AG04450 (cell line): ENCODE measurements around the gene AQP11. TPM values are rescaled to one million over a fixed set of nuclear protein-coding genes. Genes with fewer than 3 reads are reported as not detected.
"Not testable (repeated sequence)": the region's sequence is repeated elsewhere in the genome, so short reads cannot be mapped to it uniquely, and the experiment has no call there.

Source experiments
- CTCF ChIA-PET: fragments of 300-600, 350-600 bp; formaldehyde crosslinking; extraction: SDS; loops from one replicate; lab custom pipeline; 2022; ENCODE audit warnings: antibody characterized with exemption, inconsistent platforms; lab: Charles Lee
- POLR2A ChIA-PET: fragments of 350-600 bp; formaldehyde crosslinking; extraction: SDS; loops from one replicate; lab custom pipeline; 2021; ENCODE audit warnings: antibody characterized with exemption, inconsistent platforms; lab: Yijun Ruan, JAX
- DNase-seq: peaks from one replicate; pipeline ENCODE4 v3.0.0-alpha.2; 2011; ENCODE audit warnings: low read depth, low spot score
- H3K27ac ChIP-seq: one replicate; pipeline ENCODE4 v1.5.1; 2012; ENCODE audit warnings: low read depth, low read length, control low read depth
- H3K27me3 ChIP-seq: one replicate; pipeline ENCODE4 v1.6.0; 2012; ENCODE audit warnings: low read length; ENCODE audit not compliant: control insufficient read depth, insufficient read depth
- H3K4me3 ChIP-seq: 2 replicates; pipeline ENCODE4 v1.5.1; 2011; ENCODE audit warnings: mild to moderate bottlenecking, low read depth, low read length, control low read depth
- H3K9me3 ChIP-seq: 2 replicates; pipeline ENCODE4 v1.5.1; 2012; ENCODE audit warnings: low read length; ENCODE audit not compliant: control insufficient read depth, insufficient read depth
- polyA plus RNA-seq: library from polyadenylated mRNA; depleted of rRNA; stranded (reverse); fragments of >200 nt; gene quantifications from 2 replicates; pipeline ENCODE4 v1.2.3, GENCODE V29; 2011
- TF ChIP-seq, protein P1 (sequence below): IDR thresholded peaks from 2 replicates; pipeline ENCODE4 v1.5.1; 2011; ENCODE audit warnings: low read depth, low read length, control low read depth, inconsistent platforms

Gene AQP11
- polyA plus RNA-seq, 1 experiment = 2.0 TPM

DNA sequence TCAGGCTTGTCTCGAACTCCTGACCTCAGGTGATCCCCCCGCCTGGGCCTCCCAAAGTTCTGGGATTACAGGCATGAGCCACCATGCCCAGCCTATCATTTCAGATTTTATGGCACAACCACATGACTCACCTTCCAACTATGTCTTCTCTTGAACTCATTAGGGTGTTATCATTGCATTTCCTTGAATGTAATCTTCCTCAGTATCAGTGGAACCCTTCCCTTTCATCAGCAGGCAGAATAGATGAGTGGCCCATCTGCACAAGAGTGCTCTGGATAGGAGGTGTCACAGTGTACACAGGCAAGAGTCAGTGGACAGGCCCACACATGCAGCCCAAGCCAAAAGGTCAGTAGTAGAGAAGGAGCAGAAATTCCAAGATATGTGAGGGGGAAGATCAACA is 29.1 kb upstream of the AQP11 start:
- peak; percentile 8 for DNase-seq
- Histone ChIP-seq H3K27ac (no peak overlapping the region), H3K4me3 (no peak overlapping the region), H3K27me3 (no peaks in the 10 kb centered on the region), H3K9me3 (no peaks in the 10 kb centered on the region)
- TF ChIP-seq, protein P1, sequence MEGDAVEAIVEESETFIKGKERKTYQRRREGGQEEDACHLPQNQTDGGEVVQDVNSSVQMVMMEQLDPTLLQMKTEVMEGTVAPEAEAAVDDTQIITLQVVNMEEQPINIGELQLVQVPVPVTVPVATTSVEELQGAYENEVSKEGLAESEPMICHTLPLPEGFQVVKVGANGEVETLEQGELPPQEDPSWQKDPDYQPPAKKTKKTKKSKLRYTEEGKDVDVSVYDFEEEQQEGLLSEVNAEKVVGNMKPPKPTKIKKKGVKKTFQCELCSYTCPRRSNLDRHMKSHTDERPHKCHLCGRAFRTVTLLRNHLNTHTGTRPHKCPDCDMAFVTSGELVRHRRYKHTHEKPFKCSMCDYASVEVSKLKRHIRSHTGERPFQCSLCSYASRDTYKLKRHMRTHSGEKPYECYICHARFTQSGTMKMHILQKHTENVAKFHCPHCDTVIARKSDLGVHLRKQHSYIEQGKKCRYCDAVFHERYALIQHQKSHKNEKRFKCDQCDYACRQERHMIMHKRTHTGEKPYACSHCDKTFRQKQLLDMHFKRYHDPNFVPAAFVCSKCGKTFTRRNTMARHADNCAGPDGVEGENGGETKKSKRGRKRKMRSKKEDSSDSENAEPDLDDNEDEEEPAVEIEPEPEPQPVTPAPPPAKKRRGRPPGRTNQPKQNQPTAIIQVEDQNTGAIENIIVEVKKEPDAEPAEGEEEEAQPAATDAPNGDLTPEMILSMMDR = no peak
- ChIA-PET POLR2A (no interaction called here), CTCF (interaction anchor here (3.9 kb wide), 1 partner anchor 12 kb away, joined by 17 read pairs; no protein-coding TSS in a partner anchor)

DNA sequence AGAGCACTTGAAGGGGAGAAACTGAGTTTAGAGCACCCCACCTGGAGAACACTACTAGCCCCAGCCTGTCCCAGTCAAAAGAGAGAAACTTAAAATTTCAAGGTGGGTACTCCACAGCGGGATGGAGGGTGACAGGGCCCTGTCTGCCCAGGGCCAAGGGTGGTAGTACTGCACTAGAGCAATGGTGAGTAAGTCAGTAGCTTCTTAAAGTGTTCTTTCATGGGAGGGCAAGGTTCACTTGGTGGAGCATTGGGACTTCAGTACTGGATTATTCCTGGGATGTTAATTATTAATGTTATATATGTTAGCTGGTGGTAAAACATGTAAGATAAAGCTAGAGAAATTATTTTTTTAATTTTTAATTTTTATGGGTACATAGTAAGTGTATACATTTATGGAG is 28.5 kb upstream of the AQP11 start:
- ChIA-PET CTCF (interaction anchor here (3.9 kb wide), 1 partner anchor 13 kb away, joined by 17 read pairs; no protein-coding TSS in a partner anchor), POLR2A (no interaction called here)
- H3K9me3 ChIP-seq = no peaks in the 10 kb centered on the region
- no peak overlapping the region for H3K4me3 ChIP-seq
- H3K27ac ChIP-seq = no peak overlapping the region
- no peaks in the 10 kb centered on the region for H3K27me3 ChIP-seq
- TF ChIP-seq, protein P1 = no peak
- no peak for DNase-seq

DNA sequence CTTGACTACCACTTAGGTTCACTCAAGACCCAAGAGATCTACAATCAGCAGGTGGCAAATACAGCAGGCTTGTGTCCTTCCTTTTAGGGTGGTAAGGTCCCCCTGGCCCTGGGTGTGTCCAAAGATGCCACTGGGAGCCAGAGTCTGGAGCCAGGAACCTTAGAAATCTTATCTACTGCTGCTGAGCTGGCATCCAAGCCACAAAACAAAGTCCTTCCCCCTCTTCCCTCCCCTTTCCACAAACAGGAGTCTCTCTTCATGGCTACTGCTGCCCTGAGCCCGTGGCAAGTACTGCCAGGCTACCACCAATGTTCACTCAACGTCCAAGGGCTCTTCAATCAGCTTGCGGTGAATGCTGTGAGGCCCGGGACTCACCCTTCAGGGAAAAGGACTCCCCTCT is 21.4 kb upstream of the AQP11 start:
- TF ChIP-seq, protein P1 = no peak
- Histone ChIP-seq H3K9me3 (no peaks in the 10 kb centered on the region), H3K27me3 (no peaks in the 10 kb centered on the region), H3K27ac (no peak overlapping the region), H3K4me3 (no peak overlapping the region)
- ChIA-PET CTCF (interaction anchor here (0.8 kb wide), 1 partner anchor 20 kb away, joined by 3 read pairs; no protein-coding TSS in a partner anchor), POLR2A (no interaction called here)
- DNase-seq = no peak

DNA sequence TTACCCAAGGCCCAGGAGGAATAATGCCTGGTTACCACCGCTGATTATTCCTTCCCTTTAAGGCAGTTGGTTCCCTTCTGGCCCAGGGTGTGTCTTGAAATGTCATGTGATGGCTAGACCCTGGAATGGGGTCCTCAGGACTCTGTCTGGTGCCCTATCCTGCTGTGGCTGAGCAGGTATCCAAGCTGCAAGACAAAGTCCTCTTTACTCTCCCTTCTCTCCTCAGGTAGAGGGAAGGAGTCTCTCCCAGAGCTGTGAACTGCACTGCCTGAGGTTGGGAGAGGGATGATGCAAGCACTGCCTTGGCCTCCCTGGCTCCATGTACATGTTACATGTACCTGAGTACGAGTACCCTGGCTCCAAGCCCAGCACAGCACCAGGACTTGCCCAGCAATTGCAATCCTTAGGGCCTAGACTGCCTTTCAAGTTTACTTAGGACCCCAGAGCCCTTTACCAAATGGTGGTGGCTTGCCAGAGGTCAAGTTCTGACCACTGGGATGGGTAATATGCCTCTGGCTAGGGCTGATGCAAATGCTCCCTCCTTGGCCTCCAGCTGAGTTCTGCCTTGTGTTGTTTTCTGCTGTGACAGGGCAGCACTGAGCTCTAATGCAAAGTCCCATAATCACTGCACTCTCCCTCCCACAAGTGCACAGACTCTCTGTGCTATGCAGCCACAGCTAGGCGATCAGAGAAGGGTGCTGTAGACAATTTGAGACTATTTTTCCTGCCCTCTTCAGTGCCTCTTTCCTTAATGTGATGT is 20.7 kb upstream of the AQP11 start:
- H3K9me3 ChIP-seq = no peaks in the 10 kb centered on the region
- H3K27me3 ChIP-seq = no peaks in the 10 kb centered on the region
- no peak overlapping the region for H3K27ac ChIP-seq
- DNase-seq = no peak
- TF ChIP-seq, protein P1 = no peak
- CTCF ChIA-PET = no interaction called here
- H3K4me3 ChIP-seq = no peak overlapping the region
- POLR2A ChIA-PET = no interaction called here

DNA sequence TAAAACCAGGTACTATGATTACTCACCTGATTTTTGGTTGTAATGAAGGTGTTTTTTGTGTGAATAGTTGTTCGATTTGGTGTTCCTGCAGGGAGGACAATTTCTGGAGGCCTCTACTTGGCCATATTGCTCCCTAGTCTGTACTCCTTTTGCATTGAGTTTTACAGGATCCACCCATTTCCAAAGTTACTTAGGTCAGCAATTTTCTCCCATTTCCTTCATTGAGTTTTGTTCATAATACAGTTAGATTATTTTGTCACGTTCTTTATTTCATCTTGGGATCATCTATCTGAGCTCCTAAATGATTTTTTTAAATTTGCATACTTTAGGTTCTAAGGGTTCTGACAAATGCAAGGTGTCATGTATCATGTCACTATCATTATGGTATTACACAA is 20.1 kb upstream of the AQP11 start:
- no peak overlapping the region for H3K27ac ChIP-seq
- no peak overlapping the region for H3K4me3 ChIP-seq
- CTCF ChIA-PET = interaction anchor here (0.7 kb wide), 2 partner anchors 227 to 763 kb away, joined by 4 to 6 read pairs; no protein-coding TSS in a partner anchor
- POLR2A ChIA-PET = no interaction called here
- H3K9me3 ChIP-seq = no peaks in the 10 kb centered on the region
- no peak for DNase-seq
- no peaks in the 10 kb centered on the region for H3K27me3 ChIP-seq
- TF ChIP-seq, protein P1 = no peak

DNA sequence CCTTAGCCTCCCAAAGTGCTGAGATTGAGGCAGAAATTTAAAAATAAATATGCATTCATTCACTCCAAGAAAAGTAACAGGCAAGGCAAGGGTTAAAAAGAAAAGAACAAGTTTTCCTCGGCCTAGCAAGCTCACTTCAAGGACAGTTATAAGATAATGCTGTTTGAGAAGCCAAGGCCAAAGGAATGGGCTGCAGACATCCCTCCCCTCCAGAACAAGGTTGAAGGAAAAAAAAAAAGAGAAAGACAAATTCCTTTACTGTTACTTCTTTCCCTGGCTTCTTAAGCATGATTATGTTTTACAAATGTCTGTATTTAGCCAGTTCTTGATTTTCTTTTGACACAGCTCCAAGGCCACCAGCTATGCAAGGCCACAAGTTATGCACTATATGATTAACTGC is 18.9 kb upstream of the AQP11 start:
- DNase-seq, H3K27ac ChIP-seq, H3K27me3 ChIP-seq, H3K4me3 ChIP-seq, POLR2A ChIA-PET, H3K9me3 ChIP-seq: not testable (repeated sequence)
- CTCF ChIA-PET = interaction anchor here (0.7 kb wide), 1 partner anchor 16 kb away, joined by 5 read pairs; no protein-coding TSS in a partner anchor

DNA sequence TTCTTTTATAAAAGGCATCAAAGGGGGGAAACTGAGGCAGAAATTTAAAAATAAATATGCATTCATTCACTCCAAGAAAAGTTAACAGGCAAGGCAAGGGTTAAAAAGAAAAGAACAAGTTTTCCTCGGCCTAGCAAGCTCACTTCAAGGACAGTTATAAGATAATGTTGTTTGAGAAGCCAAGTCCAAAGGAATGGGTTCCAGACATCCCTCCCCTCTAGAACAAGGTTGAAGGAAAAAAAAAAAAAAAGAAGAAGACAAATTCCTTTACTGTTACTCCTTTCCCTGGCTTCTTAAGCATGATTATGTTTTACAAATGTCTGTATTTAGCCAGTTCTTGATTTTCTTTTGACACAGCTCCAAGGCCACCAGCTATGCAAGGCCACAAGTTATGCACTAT is 14.3 kb upstream of the AQP11 start:
- H3K27me3 ChIP-seq, H3K9me3 ChIP-seq, H3K4me3 ChIP-seq, H3K27ac ChIP-seq, DNase-seq: not testable (repeated sequence)
- CTCF ChIA-PET = interaction anchor here (0.6 kb wide), 1 partner anchor 26 kb away, joined by 15 read pairs; no protein-coding TSS in a partner anchor
- POLR2A ChIA-PET = interaction anchor here (0.7 kb wide), 1 partner anchor 13 kb away, joined by 5 read pairs; no protein-coding TSS in a partner anchor
